Measurements from ENCODE around the gene SMC5.
"Not testable (repeated sequence)": the region's sequence is repeated elsewhere in the genome, so short reads cannot be mapped to it uniquely, and the experiment has no call there.

SMC5 gene

GRCh38 chr9:70374962-70375618, 116.3 kb downstream of the SMC5 start:
- no peak for DNase-seq

- no peak for DNase-seq
Observed at GRCh38 chr9:70382046-70382708, 123.4 kb downstream of the SMC5 start.

- DNase-seq, result no peak
Observed at GRCh38 chr9:70382709-70383605, 124.2 kb downstream of the SMC5 start.

- no peak for DNase-seq
Observed at GRCh38 chr9:70385426-70385825, 126.6 kb downstream of the SMC5 start.

- no peak for DNase-seq
Observed at GRCh38 chr9:70387663-70388062, 128.9 kb downstream of the SMC5 start.

GRCh38 chr9:70389188-70389587, 130.4 kb downstream of the SMC5 start:
- no peak for DNase-seq

- no peak for DNase-seq
Observed at GRCh38 chr9:70389621-70390266, 131.0 kb downstream of the SMC5 start.

GRCh38 chr9:70390933-70391341, 132.2 kb downstream of the SMC5 start:
- DNase-seq, result no peak

GRCh38 chr9:70392189-70392588, 133.4 kb downstream of the SMC5 start:
- no peak for DNase-seq

GRCh38 chr9:70392850-70393249, 134.1 kb downstream of the SMC5 start:
- DNase-seq, result no peak

- DNase-seq, result no peak
Observed at GRCh38 chr9:70395652-70396051, 136.9 kb downstream of the SMC5 start.

GRCh38 chr9:70398145-70398556, 139.4 kb downstream of the SMC5 start:
- peak; percentile 25 for DNase-seq

- DNase-seq, result no peak
Observed at GRCh38 chr9:70399141-70399540, 140.4 kb downstream of the SMC5 start.

- no peak for DNase-seq
Observed at GRCh38 chr9:70400107-70400892, 141.5 kb downstream of the SMC5 start.

- not testable (repeated sequence) for DNase-seq
Observed at GRCh38 chr9:70401241-70401640, 142.5 kb downstream of the SMC5 start.

- no peak for DNase-seq
Observed at GRCh38 chr9:70402213-70402612, 143.4 kb downstream of the SMC5 start.

GRCh38 chr9:70403166-70403565, 144.4 kb downstream of the SMC5 start:
- DNase-seq, result no peak

- DNase-seq, result no peak
Observed at GRCh38 chr9:70403618-70404025, 144.8 kb downstream of the SMC5 start.

GRCh38 chr9:70404261-70404660, 145.5 kb downstream of the SMC5 start:
- DNase-seq, result no peak
